GM21737 (cell line): Measurements from ENCODE around the gene DDX42.
"Not testable (repeated sequence)": the region's sequence is repeated elsewhere in the genome, so short reads cannot be mapped to it uniquely, and the experiment has no call there.

Experiments used
- ATAC-seq: cut with Tn5 transposase; IDR thresholded peaks from one replicate; pipeline ENCODE4 v1.9.1; 2021; ENCODE audit warnings: mild to moderate bottlenecking, moderate library complexity; ENCODE audit not compliant: unreplicated experiment

The DDX42 gene

GRCh38 chr17:63780507-63780906 is 6.5 kb downstream of the DDX42 start:
- ATAC-seq, result no peak

- no peak for ATAC-seq
Measured at GRCh38 chr17:63780928-63781327, 7.0 kb downstream of the DDX42 start.

- no peak for ATAC-seq
Measured at GRCh38 chr17:63783522-63783921, 9.6 kb downstream of the DDX42 start.

- no peak for ATAC-seq
Measured at GRCh38 chr17:63785556-63785955, 11.6 kb downstream of the DDX42 start.

- ATAC-seq, result no peak
Measured at GRCh38 chr17:63786117-63786516, 12.1 kb downstream of the DDX42 start.

- ATAC-seq, result no peak
Measured at GRCh38 chr17:63786971-63787711, 13.2 kb downstream of the DDX42 start.

GRCh38 chr17:63790057-63790456 is 16.1 kb downstream of the DDX42 start:
- no peak for ATAC-seq

- ATAC-seq, result no peak
Measured at GRCh38 chr17:63792055-63792729, 18.2 kb downstream of the DDX42 start.

GRCh38 chr17:63796375-63796774 is 22.4 kb downstream of the DDX42 start:
- not testable (repeated sequence) for ATAC-seq

- ATAC-seq, result no peak
Measured at GRCh38 chr17:63798572-63799106, 24.7 kb downstream of the DDX42 start.

- ATAC-seq, result no peak
Measured at GRCh38 chr17:63800783-63801182, 26.8 kb downstream of the DDX42 start.

GRCh38 chr17:63804328-63804727 is 30.4 kb downstream of the DDX42 start:
- no peak for ATAC-seq

- ATAC-seq, result no peak
Measured at GRCh38 chr17:63805591-63805990, 31.6 kb downstream of the DDX42 start.

- no peak for ATAC-seq
Measured at GRCh38 chr17:63809970-63810369, 36.0 kb downstream of the DDX42 start.

GRCh38 chr17:63816123-63816522 is 42.2 kb downstream of the DDX42 start:
- ATAC-seq, result no peak

- ATAC-seq, result no peak
Measured at GRCh38 chr17:63816669-63817068, 42.7 kb downstream of the DDX42 start.

- no peak for ATAC-seq
Measured at GRCh38 chr17:63817736-63818385, 43.9 kb downstream of the DDX42 start.

GRCh38 chr17:63819131-63819530 is 45.2 kb downstream of the DDX42 start:
- ATAC-seq, result no peak

- no peak for ATAC-seq
Measured at GRCh38 chr17:63819585-63820537, 45.9 kb downstream of the DDX42 start.

GRCh38 chr17:63820963-63821561 is 47.1 kb downstream of the DDX42 start:
- no peak for ATAC-seq
